MG63 (cell line): ENCODE measurements around the gene C1orf185. TPM values are rescaled to one million over a fixed set of nuclear protein-coding genes. Genes with fewer than 3 reads are reported as not detected.
A peak's percentile ranks its signal among the peaks of the same experiment; 100 is the strongest.
"Not testable (repeated sequence)": the region's sequence is repeated elsewhere in the genome, so short reads cannot be mapped to it uniquely, and the experiment has no call there.

ENCODE experiments used
- DNase-seq: peaks from one replicate; pipeline ENCODE4 v3.0.0-alpha.2; 2020
- H3K27me3 ChIP-seq: fragments of 250-450 bp; sonication (Bioruptor Pico); 2 replicates; pipeline ENCODE4 v1.5.1; 2020; ENCODE audit warnings: mild to moderate bottlenecking, moderate library complexity
- H3K36me3 ChIP-seq: fragments of 250-450 bp; sonication (Bioruptor Pico); 2 replicates; pipeline ENCODE4 v1.5.1; 2020; ENCODE audit warnings: mild to moderate bottlenecking, moderate library complexity
- H3K4me3 ChIP-seq: fragments of 250-450 bp; sonication (Bioruptor Pico); 2 replicates; pipeline ENCODE4 v1.5.1; 2020; ENCODE audit warnings: mild to moderate bottlenecking, moderate library complexity
- H3K9me3 ChIP-seq: fragments of 250-450 bp; sonication (Bioruptor Pico); 2 replicates; pipeline ENCODE4 v1.5.1; 2020; ENCODE audit warnings: mild to moderate bottlenecking, moderate library complexity
- total RNA-seq: library from RNA; depleted of rRNA; stranded (reverse); fragments of >200 nt; shearing (Covaris generic); gene quantifications from 2 replicates; pipeline ENCODE4 v1.2.3, GENCODE V29; 2014; ENCODE audit warnings: low replicate concordance; rRNA removed

The C1orf185 gene
- total RNA-seq, 1 experiment from 2014 or later, result not detected

GRCh38 chr1:51172811-51173210 lies 70.8 kb downstream of the C1orf185 start:
- H3K27me3 ChIP-seq, result no peaks in the 10 kb centered on the region
- DNase-seq, result no peak
- H3K9me3 ChIP-seq, result no peaks in the 10 kb centered on the region
- no peak overlapping the region for H3K4me3 ChIP-seq
- H3K36me3 ChIP-seq, result no peaks in the 10 kb centered on the region

GRCh38 chr1:51175278-51175677 lies 73.2 kb downstream of the C1orf185 start:
- no peaks in the 10 kb centered on the region for H3K9me3 ChIP-seq
- DNase-seq, result no peak
- H3K27me3 ChIP-seq, result no peaks in the 10 kb centered on the region
- no peak overlapping the region for H3K4me3 ChIP-seq
- H3K36me3 ChIP-seq, result no peaks in the 10 kb centered on the region

- H3K4me3 ChIP-seq, DNase-seq, H3K27me3 ChIP-seq, H3K9me3 ChIP-seq, H3K36me3 ChIP-seq: not testable (repeated sequence)
Observed at GRCh38 chr1:51177988-51178387, 76.0 kb downstream of the C1orf185 start.

- DNase-seq, result no peak
- no peak overlapping the region for H3K4me3 ChIP-seq
Observed at GRCh38 chr1:51188230-51188629, 86.2 kb downstream of the C1orf185 start.

GRCh38 chr1:51189421-51190073 lies 87.5 kb downstream of the C1orf185 start:
- H3K27me3 ChIP-seq, result no peaks in the 10 kb centered on the region
- no peaks in the 10 kb centered on the region for H3K9me3 ChIP-seq
- DNase-seq, result peak; percentile 19
- no peak overlapping the region for H3K4me3 ChIP-seq
- no peaks in the 10 kb centered on the region for H3K36me3 ChIP-seq

More at GRCh38 chr1:51188230-51188629, 86.2 kb downstream of the C1orf185 start:
- H3K36me3 ChIP-seq, result no peaks in the 10 kb centered on the region
- H3K9me3 ChIP-seq, result no peaks in the 10 kb centered on the region
- H3K27me3 ChIP-seq, result no peaks in the 10 kb centered on the region

- Histone ChIP-seq H3K27me3 (no peaks in the 10 kb centered on the region), H3K36me3 (no peaks in the 10 kb centered on the region), H3K4me3 (no peak overlapping the region), H3K9me3 (no peaks in the 10 kb centered on the region)
- DNase-seq, result no peak
Observed at GRCh38 chr1:51190961-51191360, 88.9 kb downstream of the C1orf185 start.

GRCh38 chr1:51192213-51192843 lies 90.3 kb downstream of the C1orf185 start:
- Histone ChIP-seq H3K4me3 (no peak overlapping the region), H3K9me3 (no peaks in the 10 kb centered on the region), H3K27me3 (no peaks in the 10 kb centered on the region), H3K36me3 (no peaks in the 10 kb centered on the region)
- DNase-seq, result peak; percentile 41

GRCh38 chr1:51193564-51193963 lies 91.5 kb downstream of the C1orf185 start:
- H3K9me3 ChIP-seq, result no peaks in the 10 kb centered on the region
- no peaks in the 10 kb centered on the region for H3K27me3 ChIP-seq
- no peaks in the 10 kb centered on the region for H3K36me3 ChIP-seq
- H3K4me3 ChIP-seq, result no peak overlapping the region
- DNase-seq, result no peak

Other genes starting within 250 kb of the C1orf185 start
- gene FAF1, start 142.0 kb upstream of the C1orf185 start, total RNA-seq, result 58.6 and 111 TPM in 2 replicates
- gene CDKN2C, start 132.0 kb upstream of the C1orf185 start, total RNA-seq, result 80.5 and 107 TPM in 2 replicates
- gene RNF11, start 134.0 kb downstream of the C1orf185 start, total RNA-seq, result 134 and 137 TPM in 2 replicates
- gene TTC39A, start 228.3 kb downstream of the C1orf185 start, total RNA-seq, result 0.82 TPM in 1 of 2 replicates, not detected in the other